Measurements from ENCODE around the gene HYAL4. TPM values are rescaled to one million over a fixed set of nuclear protein-coding genes. Genes with fewer than 3 reads are reported as not detected.
A peak's percentile ranks its signal among the peaks of the same experiment; 100 is the strongest.

The HYAL4 gene, protein sequence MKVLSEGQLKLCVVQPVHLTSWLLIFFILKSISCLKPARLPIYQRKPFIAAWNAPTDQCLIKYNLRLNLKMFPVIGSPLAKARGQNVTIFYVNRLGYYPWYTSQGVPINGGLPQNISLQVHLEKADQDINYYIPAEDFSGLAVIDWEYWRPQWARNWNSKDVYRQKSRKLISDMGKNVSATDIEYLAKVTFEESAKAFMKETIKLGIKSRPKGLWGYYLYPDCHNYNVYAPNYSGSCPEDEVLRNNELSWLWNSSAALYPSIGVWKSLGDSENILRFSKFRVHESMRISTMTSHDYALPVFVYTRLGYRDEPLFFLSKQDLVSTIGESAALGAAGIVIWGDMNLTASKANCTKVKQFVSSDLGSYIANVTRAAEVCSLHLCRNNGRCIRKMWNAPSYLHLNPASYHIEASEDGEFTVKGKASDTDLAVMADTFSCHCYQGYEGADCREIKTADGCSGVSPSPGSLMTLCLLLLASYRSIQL
- total RNA-seq, result not detected
- long read RNA-seq, result 0 reads

DNA sequence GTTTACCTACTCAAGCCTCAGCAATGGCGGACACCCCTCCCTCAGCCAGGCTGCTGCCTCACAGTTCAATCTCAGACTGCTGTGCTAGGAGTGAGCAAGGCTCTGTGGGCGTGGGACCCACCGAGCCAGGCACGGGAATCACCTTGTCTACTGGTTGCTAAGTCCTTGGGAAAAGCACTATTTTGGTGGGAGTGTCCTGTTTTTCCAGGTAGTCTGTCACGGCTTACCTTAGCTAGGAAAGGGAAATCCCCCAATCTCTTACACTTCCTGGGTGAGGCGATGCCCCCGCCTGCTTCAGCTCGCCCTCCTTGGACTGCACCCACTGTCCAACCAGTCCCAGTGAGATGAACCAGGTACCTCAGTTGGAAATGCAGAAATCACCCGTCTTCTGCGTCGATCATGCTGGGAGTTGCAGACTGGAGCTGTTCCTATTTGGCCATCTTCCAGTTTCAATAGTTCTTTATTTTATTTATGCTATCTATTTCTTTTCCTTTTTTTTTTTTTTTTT lies at the start of gene HYAL4:
TSS of gene HYAL4 (plus strand) at position 458 of the 508 bp plus-strand sequence. CDS start 23,105 bp downstream, outside the sequence.
- TF ChIP-seq, protein P1, sequence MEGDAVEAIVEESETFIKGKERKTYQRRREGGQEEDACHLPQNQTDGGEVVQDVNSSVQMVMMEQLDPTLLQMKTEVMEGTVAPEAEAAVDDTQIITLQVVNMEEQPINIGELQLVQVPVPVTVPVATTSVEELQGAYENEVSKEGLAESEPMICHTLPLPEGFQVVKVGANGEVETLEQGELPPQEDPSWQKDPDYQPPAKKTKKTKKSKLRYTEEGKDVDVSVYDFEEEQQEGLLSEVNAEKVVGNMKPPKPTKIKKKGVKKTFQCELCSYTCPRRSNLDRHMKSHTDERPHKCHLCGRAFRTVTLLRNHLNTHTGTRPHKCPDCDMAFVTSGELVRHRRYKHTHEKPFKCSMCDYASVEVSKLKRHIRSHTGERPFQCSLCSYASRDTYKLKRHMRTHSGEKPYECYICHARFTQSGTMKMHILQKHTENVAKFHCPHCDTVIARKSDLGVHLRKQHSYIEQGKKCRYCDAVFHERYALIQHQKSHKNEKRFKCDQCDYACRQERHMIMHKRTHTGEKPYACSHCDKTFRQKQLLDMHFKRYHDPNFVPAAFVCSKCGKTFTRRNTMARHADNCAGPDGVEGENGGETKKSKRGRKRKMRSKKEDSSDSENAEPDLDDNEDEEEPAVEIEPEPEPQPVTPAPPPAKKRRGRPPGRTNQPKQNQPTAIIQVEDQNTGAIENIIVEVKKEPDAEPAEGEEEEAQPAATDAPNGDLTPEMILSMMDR (IDR thresholded peaks at IDR 0.05; ENCODE audit: borderline replicate concordance), result no peak
- no peaks in the 10 kb centered on the region for H3K27me3 ChIP-seq (ENCODE audit: low read depth)
- H3K4me3 ChIP-seq, result no peak within 1 kb of the TSS
- no peaks in the 10 kb centered on the region for H3K36me3 ChIP-seq
- intact Hi-C loops (cut with micrococcal nuclease), result no loop called here
- H3K9me3 ChIP-seq (replicated peaks), result peaks cover 6% of the 10 kb centered on the region
- no peaks in the 10 kb centered on the region for H3K4me1 ChIP-seq
- H3K27ac ChIP-seq (replicated peaks), result no peak within 1 kb of the TSS
- no peak for DNase-seq

DNA sequence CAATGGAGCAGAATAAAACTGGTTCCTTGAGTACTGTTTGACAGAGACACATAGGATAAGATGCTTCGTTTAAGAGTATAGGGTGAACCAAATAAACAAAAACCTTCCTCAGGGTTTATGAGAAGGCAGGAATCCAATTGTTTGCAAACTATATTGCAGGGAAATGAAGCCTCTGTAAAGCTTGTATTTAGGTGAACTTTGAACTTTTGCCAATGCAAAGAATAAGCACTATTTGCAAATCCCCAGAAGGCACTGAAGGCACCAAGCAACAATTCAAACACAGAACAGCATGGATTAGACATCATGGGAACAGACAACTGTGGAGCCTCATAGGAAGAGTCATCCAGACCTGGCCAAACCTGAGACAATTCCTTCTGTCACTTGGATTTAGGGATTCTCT lies 49.1 kb upstream of the HYAL4 start:
- Histone ChIP-seq H3K4me3 (no peak overlapping the region), H3K9me3 (replicated peaks) (no peaks in the 10 kb centered on the region), H3K27me3 (ENCODE audit: low read depth) (no peaks in the 10 kb centered on the region), H3K27ac (replicated peaks) (no peak overlapping the region), H3K4me1 (peaks cover 6% of the 10 kb centered on the region), H3K36me3 (no peaks in the 10 kb centered on the region)
- intact Hi-C loops (cut with micrococcal nuclease), result no loop called here
- no peak for DNase-seq
- TF ChIP-seq, protein P1 (IDR thresholded peaks at IDR 0.05; ENCODE audit: borderline replicate concordance), result no peak

DNA sequence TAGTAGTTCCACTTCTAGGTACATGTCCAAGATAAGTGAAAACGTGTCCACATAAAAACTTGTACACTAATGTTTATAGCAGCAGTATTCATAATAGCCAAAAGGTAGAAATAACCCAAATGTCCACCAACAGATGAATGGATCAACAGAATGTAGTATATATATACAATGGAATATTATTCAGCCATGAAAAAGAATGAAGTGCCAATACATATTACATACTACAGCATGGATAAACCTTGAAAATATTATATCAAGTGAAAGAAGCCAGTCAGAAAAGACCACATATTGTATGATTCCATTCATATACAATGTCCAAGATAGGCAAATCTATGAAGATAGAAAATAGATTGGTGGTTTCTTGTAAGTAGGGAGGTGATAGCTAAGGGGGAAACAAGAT lies 48.4 kb upstream of the HYAL4 start:
- Histone ChIP-seq H3K27me3 (ENCODE audit: low read depth) (no peaks in the 10 kb centered on the region), H3K27ac (replicated peaks) (no peak overlapping the region), H3K9me3 (replicated peaks) (no peaks in the 10 kb centered on the region), H3K4me1 (peaks cover 6% of the 10 kb centered on the region), H3K4me3 (no peak overlapping the region), H3K36me3 (no peaks in the 10 kb centered on the region)
- TF ChIP-seq, protein P1 (IDR thresholded peaks at IDR 0.05; ENCODE audit: borderline replicate concordance), result no peak
- intact Hi-C loops (cut with micrococcal nuclease), result no loop called here
- DNase-seq, result no peak

DNA sequence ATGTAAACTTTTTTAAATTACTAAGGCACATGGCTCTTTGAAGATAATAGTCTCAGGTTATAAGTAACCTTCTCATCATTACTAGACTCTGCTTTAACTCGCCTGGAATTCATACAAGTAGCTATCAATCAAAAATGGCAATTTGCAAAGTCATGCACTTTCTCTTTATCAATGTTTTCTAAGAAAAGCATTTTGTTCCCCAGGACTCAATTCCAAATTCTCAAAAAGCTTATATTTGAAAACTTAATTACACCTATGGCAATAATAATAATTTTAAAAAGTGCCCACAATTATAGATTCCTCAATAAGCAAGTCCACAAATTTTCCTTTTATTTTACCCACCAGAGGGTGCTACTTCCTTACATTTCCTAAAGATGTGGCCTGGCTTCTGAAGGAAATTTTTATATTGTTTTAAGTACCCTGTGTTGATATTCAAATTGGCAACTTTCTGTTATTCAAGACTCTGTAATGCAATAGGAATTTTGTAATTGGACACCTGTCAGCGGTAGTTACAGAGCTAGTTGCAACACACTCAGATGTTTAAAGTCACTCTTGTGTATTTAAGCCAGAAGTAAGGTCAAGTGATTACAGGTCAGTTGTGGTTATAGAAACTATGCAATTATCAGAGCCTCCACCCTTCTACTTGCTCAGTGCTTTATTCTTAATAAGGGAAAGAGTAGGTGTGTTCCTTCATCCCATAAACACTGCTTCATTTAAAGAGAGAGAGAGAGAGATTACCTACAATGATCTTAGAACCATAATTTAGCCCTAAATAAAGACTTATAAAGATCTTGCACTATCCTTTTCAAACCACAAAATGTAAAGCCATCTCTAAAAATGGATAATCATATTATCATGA lies 47.1 kb upstream of the HYAL4 start:
- Histone ChIP-seq H3K27me3 (ENCODE audit: low read depth) (no peaks in the 10 kb centered on the region), H3K4me1 (peaks cover 6% of the 10 kb centered on the region), H3K36me3 (no peaks in the 10 kb centered on the region), H3K9me3 (replicated peaks) (no peaks in the 10 kb centered on the region), H3K4me3 (no peak overlapping the region), H3K27ac (replicated peaks) (no peak overlapping the region)
- DNase-seq, result no peak
- TF ChIP-seq, protein P1 (IDR thresholded peaks at IDR 0.05; ENCODE audit: borderline replicate concordance), result peak; percentile 68
- intact Hi-C loops (cut with micrococcal nuclease), result loop anchor here (2.0 kb wide), 1 partner anchor 67 kb away; no protein-coding TSS in a partner anchor

DNA sequence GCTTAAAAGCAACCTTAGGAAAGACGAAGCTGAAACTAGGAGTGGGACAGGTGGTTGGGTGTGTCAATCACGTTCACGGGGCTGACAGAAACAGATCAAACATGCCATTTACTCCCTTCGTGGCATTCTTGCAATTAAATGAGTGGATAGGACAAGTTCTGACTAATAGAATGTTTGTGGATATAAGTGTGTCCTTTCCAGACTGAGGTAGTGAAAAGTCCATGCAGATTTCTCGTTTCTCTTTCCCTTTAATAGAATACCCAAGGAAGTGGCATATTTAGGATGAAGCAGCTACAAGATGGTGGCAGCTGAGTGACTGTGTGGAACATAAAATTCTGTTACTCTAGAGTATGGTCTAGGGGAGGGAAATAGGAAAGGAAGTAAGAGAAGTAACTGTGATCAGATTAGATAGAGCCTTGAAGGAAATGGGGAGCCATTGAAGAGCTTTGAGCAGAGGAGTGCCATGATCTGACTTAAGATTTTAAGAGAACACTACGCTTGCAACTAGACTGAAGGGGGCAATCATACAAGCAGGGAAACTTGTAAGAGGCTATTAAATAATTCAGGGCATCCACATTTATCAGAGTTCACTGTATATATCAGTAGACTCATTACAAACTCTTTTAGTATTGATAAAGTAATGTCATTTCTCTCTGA lies 46.3 kb upstream of the HYAL4 start:
- no peak overlapping the region for H3K27ac ChIP-seq (replicated peaks)
- no peaks in the 10 kb centered on the region for H3K27me3 ChIP-seq (ENCODE audit: low read depth)

More for the DNA sequence above, 46.3 kb upstream of the HYAL4 start:
- Histone ChIP-seq H3K36me3 (no peaks in the 10 kb centered on the region), H3K4me1 (peaks cover 6% of the 10 kb centered on the region), H3K9me3 (replicated peaks) (no peaks in the 10 kb centered on the region), H3K4me3 (no peak overlapping the region)
- no peak for DNase-seq
- TF ChIP-seq, protein P1 (IDR thresholded peaks at IDR 0.05; ENCODE audit: borderline replicate concordance), result no peak
- intact Hi-C loops (cut with micrococcal nuclease), result loop anchor here (2.0 kb wide), 1 partner anchor 66 kb away; no protein-coding TSS in a partner anchor

Measured in left ventricle myocardium inferior (tissue), 1 donor.